Activated T-cell treated with anti-CD3 and anti-CD28 coated beads for 48 hours (primary cell): ENCODE data around the gene FAH.
A peak's percentile ranks its signal among the peaks of the same experiment; 100 is the strongest.
"Not testable (repeated sequence)": the region's sequence is repeated elsewhere in the genome, so short reads cannot be mapped to it uniquely, and the experiment has no call there.

Experiments
- DNase-seq: peaks from one replicate; pipeline ENCODE4 v3.0.0-alpha.2; 2020; ENCODE audit warnings: low read depth

Gene FAH

GRCh38 chr15:80152896-80153876 lies at the start of gene FAH:
TSS of gene FAH (plus strand) at chr15:80152999. CDS start at chr15:80153055, 56 bp downstream.
- DNase-seq = peak; percentile 17

DNA sequence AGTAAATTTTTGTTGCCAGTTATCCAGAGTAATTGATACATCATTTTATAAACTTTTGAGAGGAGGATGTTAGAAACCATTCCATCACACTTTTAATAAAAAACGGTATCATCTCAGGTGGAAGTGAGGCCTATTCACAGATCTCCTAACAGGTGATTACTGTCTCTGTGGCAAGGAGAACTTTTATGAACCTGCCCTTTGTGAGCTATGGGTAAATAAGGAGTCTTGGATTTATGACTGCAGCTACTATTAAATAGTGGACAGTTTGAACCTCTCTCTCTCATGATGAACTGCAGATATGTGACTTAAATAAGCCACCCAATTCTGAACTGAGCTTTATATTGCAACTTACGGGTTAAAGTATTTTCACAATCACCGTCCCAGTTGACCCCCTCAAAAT lies 47.6 kb upstream of the FAH start:
- no peak for DNase-seq

- DNase-seq = no peak
These were observed 47.2 kb upstream of the FAH start for GRCh38 chr15:80105595-80105994.

DNA sequence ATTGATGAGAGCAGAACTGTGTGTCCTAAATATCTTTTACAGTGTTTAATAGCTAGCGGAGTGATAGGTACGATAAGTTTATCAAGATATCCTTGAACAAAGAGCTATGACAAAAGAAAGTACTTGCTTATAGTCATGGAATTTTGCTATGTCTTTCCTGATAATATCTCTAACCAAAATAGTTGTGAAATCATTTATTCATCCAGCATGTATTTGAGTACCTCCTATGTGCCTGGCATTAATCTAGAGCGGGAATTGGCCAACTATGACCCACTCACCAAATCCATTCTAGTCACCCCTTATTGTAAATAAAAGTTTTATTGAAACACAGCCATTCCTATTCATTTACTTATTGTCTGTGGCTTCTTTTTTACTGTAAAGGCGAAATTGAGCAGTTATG lies 46.7 kb upstream of the FAH start:
- DNase-seq = no peak

- DNase-seq = no peak
These were observed 45.6 kb upstream of the FAH start for GRCh38 chr15:80107204-80107603.

GRCh38 chr15:80107774-80108173 lies 45.0 kb upstream of the FAH start:
- no peak for DNase-seq

GRCh38 chr15:80109388-80109787 lies 43.4 kb upstream of the FAH start:
- no peak for DNase-seq

DNA sequence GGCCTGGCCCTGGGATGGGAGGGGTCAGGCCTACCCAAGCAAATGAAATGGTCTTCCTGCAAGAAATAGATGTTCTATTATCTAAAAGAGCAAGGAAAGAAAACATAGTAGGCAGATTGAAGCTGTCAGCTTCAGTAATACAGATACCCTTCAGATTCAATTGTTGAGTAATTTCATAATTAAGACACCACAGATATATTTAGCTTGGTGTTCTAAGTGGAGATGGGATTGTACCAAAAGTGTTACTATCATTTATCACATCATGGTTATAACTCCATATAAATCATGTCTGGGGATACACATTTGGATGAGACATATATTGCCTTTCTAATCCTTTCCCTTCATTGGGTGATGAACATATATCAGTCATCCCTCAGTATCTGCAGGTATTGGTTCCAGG lies 41.9 kb upstream of the FAH start:
- no peak for DNase-seq

- DNase-seq = no peak
These were observed 38.7 kb upstream of the FAH start for GRCh38 chr15:80114114-80114513.

DNA sequence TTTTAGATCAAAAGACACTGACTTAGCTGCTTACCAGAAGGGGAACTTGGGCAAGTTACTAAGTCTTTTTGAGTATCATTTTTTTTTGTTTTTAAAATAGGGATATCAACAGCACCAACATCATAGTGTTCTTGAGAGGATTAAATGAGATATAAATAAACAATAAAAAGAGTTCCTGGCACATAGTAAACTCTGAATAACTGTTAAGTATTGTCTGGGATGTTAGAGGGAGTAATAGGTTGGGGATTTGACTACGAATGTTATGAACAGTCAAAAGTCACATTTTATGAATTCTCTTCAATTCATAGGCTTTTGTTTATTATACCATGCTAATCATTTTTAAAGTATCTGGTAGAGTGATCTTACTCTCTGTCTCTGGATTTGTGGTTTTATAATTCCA lies 37.8 kb upstream of the FAH start:
- no peak for DNase-seq

GRCh38 chr15:80118956-80119355 lies 33.8 kb upstream of the FAH start:
- DNase-seq = no peak

- DNase-seq = no peak
These were observed 32.2 kb upstream of the FAH start for GRCh38 chr15:80120636-80121035.

DNA sequence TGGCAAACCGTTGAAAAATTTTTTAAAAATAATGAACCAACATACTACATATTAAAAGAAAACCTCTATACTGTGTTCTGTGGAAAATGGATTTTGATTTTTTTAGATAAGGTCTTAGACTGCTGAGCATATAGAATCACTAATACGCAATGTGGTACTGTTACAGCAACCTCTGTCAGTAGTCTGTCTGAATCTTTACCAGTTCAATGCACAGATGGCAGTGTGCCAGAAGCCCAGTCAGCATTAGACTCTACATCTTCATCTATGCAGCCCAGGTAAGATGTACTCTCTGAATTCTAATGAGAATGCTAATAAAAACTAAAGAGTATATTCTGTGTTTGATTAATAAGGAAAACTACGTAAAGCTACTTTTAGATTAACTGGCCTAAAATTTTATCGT lies 31.3 kb upstream of the FAH start:
- no peak for DNase-seq

DNA sequence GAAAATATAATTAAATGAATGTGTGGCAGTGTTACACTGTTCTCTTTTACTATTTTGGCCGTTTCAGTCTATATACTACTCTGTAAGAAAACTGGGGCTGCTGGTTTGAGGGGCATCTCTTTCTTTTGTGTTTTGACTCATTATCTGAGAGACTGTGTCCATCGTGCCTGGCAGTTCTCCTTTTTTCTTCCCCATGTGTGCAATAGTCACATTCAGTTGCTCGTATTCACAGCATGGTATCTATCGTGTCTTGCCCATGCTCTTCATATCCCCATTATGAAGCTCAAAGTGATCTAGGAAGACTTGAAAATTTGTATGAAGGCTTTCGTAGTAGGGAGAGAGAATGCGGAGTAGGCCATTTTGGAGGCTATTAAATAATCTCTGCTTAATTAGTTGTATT lies 29.8 kb upstream of the FAH start:
- DNase-seq = no peak

DNA sequence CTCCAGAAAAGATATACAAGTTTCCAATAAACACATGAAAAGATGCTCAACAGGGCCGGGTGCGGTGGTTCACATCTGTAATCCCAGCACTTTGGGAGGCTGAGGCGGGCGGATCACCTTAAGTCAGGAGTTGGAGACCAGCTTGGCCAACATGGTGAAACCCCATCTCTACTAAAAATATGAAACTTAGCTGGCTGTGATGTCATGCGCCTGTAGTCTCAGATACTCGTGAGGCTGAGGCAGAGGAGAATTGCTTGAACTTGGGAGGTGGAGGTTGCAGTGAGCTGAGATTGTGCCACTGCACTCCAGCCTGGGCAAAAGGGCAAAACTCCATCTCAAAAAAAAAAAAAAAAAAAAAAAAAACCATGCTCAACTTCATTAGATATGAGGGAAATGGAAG lies 25.5 kb upstream of the FAH start:
- not testable (repeated sequence) for DNase-seq

GRCh38 chr15:80127911-80128310 lies 24.9 kb upstream of the FAH start:
- DNase-seq = no peak

DNA sequence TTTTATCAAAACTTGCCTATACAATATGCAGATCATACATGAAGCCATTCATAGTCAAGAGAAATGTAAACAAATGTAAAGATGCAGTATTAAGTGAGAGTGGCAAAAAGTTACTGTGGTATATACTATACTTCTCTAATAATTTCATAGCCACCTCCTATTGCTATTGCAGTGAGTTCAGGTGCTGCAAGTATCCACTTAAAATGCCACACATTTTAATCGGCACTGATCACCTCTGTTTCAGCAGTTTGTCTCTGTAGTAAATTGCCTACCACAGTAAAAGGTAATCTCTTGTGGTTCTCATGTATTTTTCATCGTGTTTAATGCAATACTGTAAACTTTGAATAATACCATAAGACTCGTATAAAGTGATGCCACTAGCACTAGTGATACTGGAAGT lies 20.4 kb upstream of the FAH start:
- no peak for DNase-seq

GRCh38 chr15:80136854-80137253 lies 15.9 kb upstream of the FAH start:
- DNase-seq = no peak

DNA sequence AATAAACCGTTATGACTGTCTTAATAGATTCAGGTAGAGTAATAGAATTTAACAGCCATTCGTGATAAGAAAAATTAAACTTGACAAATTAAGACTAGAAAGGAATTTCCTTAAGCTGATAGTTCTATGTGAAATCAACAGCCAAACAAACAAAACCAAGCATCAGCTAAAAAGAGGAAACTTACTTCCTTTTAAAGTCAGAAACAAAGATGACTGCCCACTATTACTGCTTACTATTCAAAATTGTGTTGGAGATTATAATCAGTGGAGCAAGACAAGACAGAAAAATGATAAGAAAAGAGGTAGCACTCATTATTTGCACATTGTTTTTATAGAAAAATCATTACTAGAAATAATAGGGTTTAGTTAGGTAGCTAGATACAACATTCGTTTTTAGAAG lies 13.8 kb upstream of the FAH start:
- no peak for DNase-seq

DNA sequence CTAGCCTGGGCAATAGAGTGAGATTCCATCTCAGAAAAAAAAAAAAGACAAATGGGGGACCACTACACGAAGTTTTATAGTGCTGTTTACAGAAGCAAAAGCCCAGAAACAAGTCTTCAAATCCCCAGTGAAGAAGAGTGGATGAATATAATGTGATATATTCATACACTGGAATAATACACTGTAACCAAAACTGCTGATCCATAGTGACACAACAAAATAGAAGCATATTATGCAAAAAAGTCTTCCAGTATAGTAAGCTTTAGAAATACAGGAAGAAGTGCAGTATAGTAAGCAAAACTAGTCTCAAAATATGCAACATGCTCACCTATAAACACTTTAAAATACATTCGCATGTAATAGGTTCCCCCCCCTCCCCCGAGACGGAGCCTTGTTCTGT lies 11.9 kb upstream of the FAH start:
- no peak for DNase-seq

GRCh38 chr15:80141916-80142598 lies 10.7 kb upstream of the FAH start:
- DNase-seq = no peak

- no peak for DNase-seq
These were observed 10.2 kb upstream of the FAH start for GRCh38 chr15:80142646-80143045.

GRCh38 chr15:80151148-80151547 lies 1.7 kb upstream of the FAH start:
- DNase-seq = no peak
